GM12878 (cell line): Measurements from ENCODE around the gene MYBPHL.

Experiments used
- EZH2 ChIP-seq: IDR thresholded peaks from 2 replicates; pipeline ENCODE4 v1.6.1; 2012; ENCODE audit warnings: low read depth, mild to moderate bottlenecking, control low read depth, inconsistent platforms, low read length, borderline replicate concordance; ENCODE audit not compliant: control insufficient read depth
- GATAD2B ChIP-seq: fragments of 450-650 bp; conservative IDR thresholded peaks from 2 replicates; pipeline ENCODE4 v1.6.1; 2017; ENCODE audit warnings: low read depth, mild to moderate bottlenecking, moderate library complexity
- PAX5 ChIP-seq: IDR thresholded peaks from 2 replicates; pipeline ENCODE4 v1.6.1; 2011; ENCODE audit warnings: low read depth, low read length, borderline replicate concordance
- RFX5 ChIP-seq: IDR thresholded peaks from 2 replicates; pipeline ENCODE4 v1.6.1; 2011; ENCODE audit warnings: low read depth, low read length, improper control_type of control experiment
- SIN3A ChIP-seq: IDR thresholded peaks from 2 replicates; pipeline ENCODE4 v1.6.1; 2012; ENCODE audit warnings: low read depth, low read length, improper control_type of control experiment
- SP1 ChIP-seq: IDR thresholded peaks from one replicate; pipeline ENCODE4 v1.6.1; 2011; ENCODE audit warnings: low read depth, low read length
- TBL1XR1 ChIP-seq: IDR thresholded peaks from 2 replicates; pipeline ENCODE4 v1.6.1; 2012; ENCODE audit warnings: low read depth, low read length, improper control_type of control experiment
- TCF12 ChIP-seq: IDR thresholded peaks from 2 replicates; pipeline ENCODE4 v1.6.1; 2011; ENCODE audit warnings: low read depth, mild to moderate bottlenecking, low read length
- ZNF207 ChIP-seq: fragments of 450-650 bp; IDR thresholded peaks from 2 replicates; pipeline ENCODE4 v1.6.1; 2014; ENCODE audit warnings: antibody characterized with exemption, mild to moderate bottlenecking, borderline replicate concordance
- ZNF24 ChIP-seq: fragments of 450-650 bp; IDR thresholded peaks from 2 replicates; pipeline ENCODE4 v1.6.1; 2017; ENCODE audit warnings: antibody characterized with exemption, mild to moderate bottlenecking
- TF ChIP-seq, protein P1 (sequence below), 3 experiments: IDR thresholded peaks in 2 of 3; conservative IDR thresholded peaks in 1 of 3; 2 replicates each; pipeline ENCODE4 v1.5.1; 2011; ENCODE audit warnings: low read depth in 3 of 3, low read length in 3 of 3, mild to moderate bottlenecking in 3 of 3, control low read depth in 2 of 3, moderate library complexity in 2 of 3, inconsistent platforms in 1 of 3, mixed read lengths in 1 of 3; ENCODE audit not compliant: control insufficient read depth in 2 of 3, insufficient read depth in 1 of 3; ENCODE audit errors: extremely low read depth in 1 of 3
- TF ChIP-seq, protein P2 (sequence below): IDR thresholded peaks from 2 replicates; pipeline ENCODE4 v1.6.1; 2011; ENCODE audit warnings: low read depth, low read length, improper control_type of control experiment, borderline replicate concordance
- TF ChIP-seq, protein P3 (sequence below): IDR thresholded peaks from 2 replicates; pipeline ENCODE4 v1.6.1; 2011; ENCODE audit warnings: low read depth, mild to moderate bottlenecking, low read length, moderate library complexity, borderline replicate concordance; ENCODE audit errors: extremely low read depth
- TF ChIP-seq, protein P4 (sequence below): fragments of 450-650 bp; IDR thresholded peaks from 2 replicates; pipeline ENCODE4 v1.6.1; 2018; ENCODE audit warnings: borderline replicate concordance, mild to moderate bottlenecking; ENCODE audit not compliant: partially characterized antibody

GRCh38 chr1:109293026-109293425, 13.8 kb downstream of the MYBPHL start:
- TF ChIP-seq, protein P1, sequence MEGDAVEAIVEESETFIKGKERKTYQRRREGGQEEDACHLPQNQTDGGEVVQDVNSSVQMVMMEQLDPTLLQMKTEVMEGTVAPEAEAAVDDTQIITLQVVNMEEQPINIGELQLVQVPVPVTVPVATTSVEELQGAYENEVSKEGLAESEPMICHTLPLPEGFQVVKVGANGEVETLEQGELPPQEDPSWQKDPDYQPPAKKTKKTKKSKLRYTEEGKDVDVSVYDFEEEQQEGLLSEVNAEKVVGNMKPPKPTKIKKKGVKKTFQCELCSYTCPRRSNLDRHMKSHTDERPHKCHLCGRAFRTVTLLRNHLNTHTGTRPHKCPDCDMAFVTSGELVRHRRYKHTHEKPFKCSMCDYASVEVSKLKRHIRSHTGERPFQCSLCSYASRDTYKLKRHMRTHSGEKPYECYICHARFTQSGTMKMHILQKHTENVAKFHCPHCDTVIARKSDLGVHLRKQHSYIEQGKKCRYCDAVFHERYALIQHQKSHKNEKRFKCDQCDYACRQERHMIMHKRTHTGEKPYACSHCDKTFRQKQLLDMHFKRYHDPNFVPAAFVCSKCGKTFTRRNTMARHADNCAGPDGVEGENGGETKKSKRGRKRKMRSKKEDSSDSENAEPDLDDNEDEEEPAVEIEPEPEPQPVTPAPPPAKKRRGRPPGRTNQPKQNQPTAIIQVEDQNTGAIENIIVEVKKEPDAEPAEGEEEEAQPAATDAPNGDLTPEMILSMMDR (IDR thresholded peaks at IDR 0.05 in 2 of 3, conservative IDR thresholded peaks at IDR 0.05 in 1 of 3; ENCODE audit: control insufficient read depth in 2 of 3, extremely low read depth in 1 of 3, insufficient read depth in 1 of 3, low read depth in 3 of 3, low read length in 3 of 3): no peak
- TF ChIP-seq, protein P2, sequence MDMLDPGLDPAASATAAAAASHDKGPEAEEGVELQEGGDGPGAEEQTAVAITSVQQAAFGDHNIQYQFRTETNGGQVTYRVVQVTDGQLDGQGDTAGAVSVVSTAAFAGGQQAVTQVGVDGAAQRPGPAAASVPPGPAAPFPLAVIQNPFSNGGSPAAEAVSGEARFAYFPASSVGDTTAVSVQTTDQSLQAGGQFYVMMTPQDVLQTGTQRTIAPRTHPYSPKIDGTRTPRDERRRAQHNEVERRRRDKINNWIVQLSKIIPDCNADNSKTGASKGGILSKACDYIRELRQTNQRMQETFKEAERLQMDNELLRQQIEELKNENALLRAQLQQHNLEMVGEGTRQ: no peak
- TF ChIP-seq ZNF207 (no peak), PAX5 (no peak), SP1 (no peak), GATAD2B (no peak), EZH2 (no peak), TCF12 (no peak), RFX5 (no peak), SIN3A (no peak), TBL1XR1 (no peak), ZNF24 (no peak)
- TF ChIP-seq, protein P3, sequence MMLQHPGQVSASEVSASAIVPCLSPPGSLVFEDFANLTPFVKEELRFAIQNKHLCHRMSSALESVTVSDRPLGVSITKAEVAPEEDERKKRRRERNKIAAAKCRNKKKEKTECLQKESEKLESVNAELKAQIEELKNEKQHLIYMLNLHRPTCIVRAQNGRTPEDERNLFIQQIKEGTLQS: no peak
- TF ChIP-seq, protein P4, sequence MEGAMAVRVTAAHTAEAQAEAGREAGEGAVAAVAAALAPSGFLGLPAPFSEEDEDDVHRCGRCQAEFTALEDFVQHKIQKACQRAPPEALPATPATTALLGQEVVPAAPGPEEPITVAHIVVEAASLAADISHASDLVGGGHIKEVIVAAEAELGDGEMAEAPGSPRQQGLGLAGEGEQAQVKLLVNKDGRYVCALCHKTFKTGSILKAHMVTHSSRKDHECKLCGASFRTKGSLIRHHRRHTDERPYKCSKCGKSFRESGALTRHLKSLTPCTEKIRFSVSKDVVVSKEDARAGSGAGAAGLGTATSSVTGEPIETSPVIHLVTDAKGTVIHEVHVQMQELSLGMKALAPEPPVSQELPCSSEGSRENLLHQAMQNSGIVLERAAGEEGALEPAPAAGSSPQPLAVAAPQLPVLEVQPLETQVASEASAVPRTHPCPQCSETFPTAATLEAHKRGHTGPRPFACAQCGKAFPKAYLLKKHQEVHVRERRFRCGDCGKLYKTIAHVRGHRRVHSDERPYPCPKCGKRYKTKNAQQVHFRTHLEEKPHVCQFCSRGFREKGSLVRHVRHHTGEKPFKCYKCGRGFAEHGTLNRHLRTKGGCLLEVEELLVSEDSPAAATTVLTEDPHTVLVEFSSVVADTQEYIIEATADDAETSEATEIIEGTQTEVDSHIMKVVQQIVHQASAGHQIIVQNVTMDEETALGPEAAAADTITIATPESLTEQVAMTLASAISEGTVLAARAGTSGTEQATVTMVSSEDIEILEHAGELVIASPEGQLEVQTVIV: no peak
